Endothelial cell (in vitro differentiated cells): ENCODE measurements around the gene CTBP2. TPM values are rescaled to one million over a fixed set of nuclear protein-coding genes. Genes with fewer than 3 reads are reported as not detected.

Experiments used
- DNase-seq: peaks from one replicate; pipeline ENCODE4 v3.0.0; 2021; ENCODE audit warnings: low spot score
- H3K27ac Mint-ChIP-seq: one replicate; pipeline ENCODE4 v1.8.0; 2021; ENCODE audit warnings: mixed read lengths, inconsistent platforms; ENCODE audit not compliant: unreplicated experiment
- H3K27me3 Mint-ChIP-seq: one replicate; pipeline ENCODE4 v1.8.0; 2021; ENCODE audit warnings: mild to moderate bottlenecking, moderate library complexity, mixed read lengths, inconsistent platforms; ENCODE audit not compliant: unreplicated experiment
- H3K36me3 Mint-ChIP-seq: one replicate; pipeline ENCODE4 v1.8.0; 2021; ENCODE audit warnings: mild to moderate bottlenecking, low read depth, mixed read lengths, inconsistent platforms; ENCODE audit not compliant: unreplicated experiment
- H3K4me1 Mint-ChIP-seq: one replicate; pipeline ENCODE4 v1.8.0; 2021; ENCODE audit warnings: mild to moderate bottlenecking, mixed read lengths, inconsistent platforms; ENCODE audit not compliant: unreplicated experiment
- H3K4me3 Mint-ChIP-seq: one replicate; pipeline ENCODE4 v1.8.0; 2021; ENCODE audit warnings: mild to moderate bottlenecking, mixed read lengths, inconsistent platforms; ENCODE audit not compliant: unreplicated experiment
- H3K9me3 Mint-ChIP-seq: one replicate; pipeline ENCODE4 v1.8.0; 2021; ENCODE audit warnings: mixed read lengths, inconsistent platforms; ENCODE audit not compliant: unreplicated experiment
- total RNA-seq: library from RNA; stranded (reverse); fragmentation: NEBNext Ultra II Directional; extraction: Animal tissue kit (Norgen Biotek cat#: 25700); gene quantifications from one replicate; pipeline ENCODE4 v1.2.1, GENCODE V29; 2021; ENCODE audit not compliant: unreplicated experiment
- TF ChIP-seq, protein P1 (sequence below): fragments of 200-600 bp; sonication (generic); IDR thresholded peaks from one replicate; pipeline ENCODE4 v1.5.0; 2021; ENCODE audit warnings: antibody characterized with exemption; ENCODE audit not compliant: unreplicated experiment

Gene CTBP2
- total RNA-seq, 1 donor from 2014 or later, result 145 TPM

DNA sequence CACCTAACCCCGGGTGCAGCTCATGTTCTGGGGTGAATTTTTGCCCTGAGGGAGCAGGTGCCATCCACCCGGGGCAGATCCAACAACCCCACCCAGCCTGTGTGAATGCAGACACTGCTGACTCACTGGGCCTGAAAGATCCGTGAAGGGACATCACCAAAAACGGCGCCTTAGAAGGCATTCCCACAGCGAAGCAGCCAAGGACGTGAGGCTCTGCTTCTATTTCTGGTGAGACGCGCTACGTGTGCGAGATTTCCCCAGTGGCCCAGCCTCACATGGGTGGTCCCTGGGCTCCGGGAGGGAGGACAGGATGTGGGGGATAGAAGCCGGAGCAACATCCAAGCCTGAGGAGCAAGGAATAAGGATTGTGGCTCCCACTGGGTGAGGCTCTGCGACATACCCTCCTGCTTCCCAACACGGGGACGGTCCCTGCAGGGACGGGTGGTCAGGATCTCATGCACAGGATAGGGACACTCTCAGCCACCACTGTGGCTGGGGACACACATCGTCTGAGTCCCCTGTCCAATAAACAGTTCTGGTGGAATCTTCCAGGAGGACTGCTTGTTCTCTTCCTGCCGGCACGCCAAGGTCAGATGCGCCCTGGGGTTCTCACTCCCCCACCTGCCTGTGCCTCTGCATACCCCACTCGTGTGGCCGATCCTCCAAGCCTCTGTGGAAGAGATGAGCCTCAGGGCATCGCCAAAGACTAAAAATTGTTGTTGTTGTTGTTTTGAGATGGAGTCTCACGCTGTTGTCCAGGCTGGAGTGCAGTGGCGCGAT lies 148.2 kb downstream of the CTBP2 start:
- Mint-ChIP-seq H3K9me3 (no peaks in the 10 kb centered on the region), H3K4me3 (no peak overlapping the region), H3K27ac (peak overlapping the region; percentile 52), H3K27me3 (peaks cover 14% of the 10 kb centered on the region), H3K4me1 (peaks cover 43% of the 10 kb centered on the region), H3K36me3 (peaks cover 28% of the 10 kb centered on the region)
- TF ChIP-seq, protein P1, sequence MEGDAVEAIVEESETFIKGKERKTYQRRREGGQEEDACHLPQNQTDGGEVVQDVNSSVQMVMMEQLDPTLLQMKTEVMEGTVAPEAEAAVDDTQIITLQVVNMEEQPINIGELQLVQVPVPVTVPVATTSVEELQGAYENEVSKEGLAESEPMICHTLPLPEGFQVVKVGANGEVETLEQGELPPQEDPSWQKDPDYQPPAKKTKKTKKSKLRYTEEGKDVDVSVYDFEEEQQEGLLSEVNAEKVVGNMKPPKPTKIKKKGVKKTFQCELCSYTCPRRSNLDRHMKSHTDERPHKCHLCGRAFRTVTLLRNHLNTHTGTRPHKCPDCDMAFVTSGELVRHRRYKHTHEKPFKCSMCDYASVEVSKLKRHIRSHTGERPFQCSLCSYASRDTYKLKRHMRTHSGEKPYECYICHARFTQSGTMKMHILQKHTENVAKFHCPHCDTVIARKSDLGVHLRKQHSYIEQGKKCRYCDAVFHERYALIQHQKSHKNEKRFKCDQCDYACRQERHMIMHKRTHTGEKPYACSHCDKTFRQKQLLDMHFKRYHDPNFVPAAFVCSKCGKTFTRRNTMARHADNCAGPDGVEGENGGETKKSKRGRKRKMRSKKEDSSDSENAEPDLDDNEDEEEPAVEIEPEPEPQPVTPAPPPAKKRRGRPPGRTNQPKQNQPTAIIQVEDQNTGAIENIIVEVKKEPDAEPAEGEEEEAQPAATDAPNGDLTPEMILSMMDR, result no peak
- no peak for DNase-seq

GRCh38 chr10:125011171-125011925 lies 149.0 kb downstream of the CTBP2 start:
- Mint-ChIP-seq H3K27ac (no peak overlapping the region), H3K4me3 (no peak overlapping the region), H3K36me3 (peaks cover 26% of the 10 kb centered on the region), H3K9me3 (no peaks in the 10 kb centered on the region), H3K27me3 (peaks cover 16% of the 10 kb centered on the region), H3K4me1 (peaks cover 43% of the 10 kb centered on the region)
- no peak for DNase-seq
- TF ChIP-seq, protein P1, result no peak

DNA sequence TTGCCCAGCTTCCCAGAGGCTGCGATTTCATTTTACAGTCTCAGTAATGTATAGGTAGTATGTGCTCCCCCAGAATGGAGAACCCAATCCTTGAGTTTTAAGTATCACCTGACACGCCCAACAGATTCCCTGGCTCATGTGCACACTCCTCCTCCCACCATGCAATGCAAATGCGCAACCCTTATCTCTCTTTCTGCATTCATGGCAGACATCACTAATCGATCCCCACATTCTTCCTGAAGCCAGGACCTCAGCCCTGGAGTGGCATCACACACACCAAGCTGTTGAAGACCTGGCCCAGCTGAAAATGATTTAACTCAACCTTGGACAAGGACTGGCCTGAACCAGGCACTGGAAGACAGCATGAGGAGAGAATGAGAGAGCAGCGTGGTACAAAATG lies 150.0 kb downstream of the CTBP2 start:
- TF ChIP-seq, protein P1, result no peak
- no peak for DNase-seq
- H3K4me1 Mint-ChIP-seq, result peaks cover 41% of the 10 kb centered on the region
- peaks cover 26% of the 10 kb centered on the region for H3K36me3 Mint-ChIP-seq
- no peaks in the 10 kb centered on the region for H3K9me3 Mint-ChIP-seq
- peaks cover 13% of the 10 kb centered on the region for H3K27me3 Mint-ChIP-seq
- H3K27ac Mint-ChIP-seq, result peak overlapping the region; percentile 55
- no peak overlapping the region for H3K4me3 Mint-ChIP-seq

GRCh38 chr10:125009661-125010161 lies 150.7 kb downstream of the CTBP2 start:
- Mint-ChIP-seq H3K4me1 (peaks cover 44% of the 10 kb centered on the region), H3K4me3 (no peak overlapping the region)

More at GRCh38 chr10:125009661-125010161, 150.7 kb downstream of the CTBP2 start:
- Mint-ChIP-seq H3K36me3 (peaks cover 26% of the 10 kb centered on the region), H3K9me3 (no peaks in the 10 kb centered on the region), H3K27me3 (peaks cover 13% of the 10 kb centered on the region), H3K27ac (no peak overlapping the region)
- DNase-seq, result no peak
- TF ChIP-seq, protein P1, result no peak
